ENCODE measurements around the gene TP53BP1.

Gene TP53BP1

DNA sequence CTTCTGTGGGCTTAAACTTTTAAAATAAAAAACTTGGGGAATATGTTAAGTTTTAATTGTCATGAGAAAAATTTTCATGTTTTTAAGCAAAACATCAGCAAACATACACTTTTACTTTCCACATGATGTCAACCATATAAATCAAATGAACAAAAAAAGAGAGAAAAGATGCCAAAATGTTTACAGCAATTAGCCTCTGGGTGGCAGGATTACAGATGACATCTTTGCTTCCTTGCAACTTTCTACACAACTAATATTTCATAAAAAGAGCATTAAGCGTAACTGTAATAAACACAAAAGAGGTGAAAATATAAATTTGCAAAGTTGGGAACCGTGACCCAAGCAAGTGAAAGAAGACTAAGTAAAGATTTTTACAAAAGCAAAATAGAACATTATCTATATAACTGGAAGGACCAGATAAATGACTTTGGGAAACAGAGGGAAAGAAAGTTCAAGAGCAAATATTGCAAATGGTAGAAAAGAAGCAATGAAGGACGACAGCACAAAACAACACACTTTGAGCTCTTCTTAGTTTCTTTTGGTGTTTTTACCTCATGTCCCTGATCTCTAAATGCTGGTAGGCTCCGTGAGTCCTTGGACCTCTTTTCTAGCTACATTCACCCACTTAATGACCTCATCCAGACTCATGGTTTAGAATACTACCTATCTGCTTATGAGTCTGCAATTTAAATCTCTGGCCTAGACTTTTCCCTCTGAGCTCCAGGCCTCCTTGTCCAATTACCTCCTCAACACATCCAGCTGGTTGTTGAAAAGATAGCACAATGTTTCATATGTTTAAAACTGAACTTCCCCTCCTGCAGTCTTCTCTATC lies 9.4 kb downstream of the TP53BP1 start:
- DNase-seq, result no peak

DNA sequence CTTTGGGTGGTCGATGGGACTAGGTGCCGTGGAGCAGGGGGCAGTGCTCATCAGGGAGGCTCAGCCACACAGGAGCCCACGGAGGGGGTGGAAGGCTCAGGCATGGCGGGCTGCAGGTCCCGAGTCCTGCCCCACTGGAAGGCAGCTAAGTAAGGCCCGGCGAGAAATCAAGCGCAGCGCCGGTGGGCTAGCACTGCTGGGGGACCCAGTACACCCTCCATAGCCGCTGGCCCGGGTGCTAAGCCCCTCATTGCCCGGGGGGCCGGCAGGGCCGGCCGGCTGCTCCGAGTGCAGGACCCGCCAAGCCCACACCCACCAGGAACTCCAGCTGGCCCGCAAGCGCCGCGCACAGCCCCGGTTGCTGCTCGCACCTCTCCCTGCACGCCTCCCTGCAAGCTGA lies 19.1 kb downstream of the TP53BP1 start:
- no peak for DNase-seq

DNA sequence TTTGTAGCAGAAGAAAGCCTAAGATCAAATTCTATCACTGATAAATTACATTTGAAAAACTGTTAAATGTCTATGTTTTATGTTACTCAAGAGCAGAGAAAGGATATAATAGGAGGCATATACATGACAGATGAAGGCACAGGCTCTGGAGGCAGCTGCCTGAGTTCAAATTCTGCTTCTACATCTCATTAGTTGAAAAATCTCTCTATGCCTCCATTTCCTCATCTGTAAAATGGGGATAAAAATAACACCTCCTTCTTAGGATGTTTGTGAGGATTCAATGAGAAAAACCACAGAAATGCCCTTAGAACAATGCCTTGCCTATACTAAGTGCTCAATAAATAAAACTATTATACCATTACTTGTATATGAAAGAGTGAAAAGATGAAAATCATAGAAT lies 21.0 kb downstream of the TP53BP1 start:
- DNase-seq, result no peak

DNA sequence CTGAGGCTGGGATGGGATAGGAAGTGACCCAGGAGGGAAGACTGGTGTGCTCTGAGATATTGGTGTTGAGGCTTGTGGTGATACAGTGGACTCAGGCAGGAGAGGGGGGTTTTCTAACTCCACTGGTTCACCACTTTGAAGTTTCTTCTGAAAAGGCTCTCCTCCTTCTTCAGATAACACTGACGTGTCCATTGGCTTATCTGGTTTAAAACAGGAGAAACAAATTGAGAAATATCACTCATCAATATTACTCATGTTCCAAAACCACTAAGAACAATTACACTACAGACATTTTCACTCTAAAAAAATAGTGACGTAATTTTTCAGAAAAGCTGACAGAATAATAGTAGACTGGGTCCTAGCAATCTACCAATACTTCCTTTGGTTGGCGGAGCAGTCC lies 23.1 kb downstream of the TP53BP1 start:
- no peak for DNase-seq

DNA sequence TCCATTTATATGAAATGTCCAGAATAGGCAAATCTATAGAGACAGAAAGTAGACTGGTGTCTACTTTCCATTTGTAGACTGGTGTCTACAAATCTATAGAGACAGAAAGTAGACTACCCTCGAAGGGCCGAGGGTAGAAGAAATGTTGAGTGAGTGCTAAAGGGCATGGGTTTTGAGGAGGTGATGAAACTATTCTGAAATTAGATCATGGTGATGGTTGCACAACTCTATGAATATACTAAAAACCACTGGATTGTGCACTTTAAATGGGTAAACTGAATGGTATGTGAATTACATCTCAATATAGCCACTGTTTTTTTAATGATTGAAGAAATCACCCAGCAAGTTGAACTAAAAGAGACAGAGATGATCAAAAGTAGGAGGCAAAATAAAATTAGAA lies 27.9 kb downstream of the TP53BP1 start:
- no peak for DNase-seq

DNA sequence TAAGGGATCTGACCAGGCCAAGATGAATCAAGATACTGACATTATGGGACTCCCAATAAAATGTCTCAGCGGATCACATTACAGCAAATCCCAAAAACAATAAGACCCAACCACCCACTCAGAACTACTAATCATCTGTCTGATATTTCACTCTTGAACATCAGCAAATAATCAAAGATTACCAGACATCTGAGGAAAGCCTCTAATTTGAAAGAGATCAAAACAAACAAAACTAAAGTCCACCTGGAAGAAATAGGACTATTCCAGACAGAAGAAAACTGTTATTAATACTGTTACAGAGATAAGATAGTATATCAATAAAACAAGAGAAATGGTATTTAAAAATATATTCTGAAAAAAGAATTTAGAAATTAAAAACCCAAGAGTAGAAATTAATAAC lies 29.0 kb downstream of the TP53BP1 start:
- no peak for DNase-seq

DNA sequence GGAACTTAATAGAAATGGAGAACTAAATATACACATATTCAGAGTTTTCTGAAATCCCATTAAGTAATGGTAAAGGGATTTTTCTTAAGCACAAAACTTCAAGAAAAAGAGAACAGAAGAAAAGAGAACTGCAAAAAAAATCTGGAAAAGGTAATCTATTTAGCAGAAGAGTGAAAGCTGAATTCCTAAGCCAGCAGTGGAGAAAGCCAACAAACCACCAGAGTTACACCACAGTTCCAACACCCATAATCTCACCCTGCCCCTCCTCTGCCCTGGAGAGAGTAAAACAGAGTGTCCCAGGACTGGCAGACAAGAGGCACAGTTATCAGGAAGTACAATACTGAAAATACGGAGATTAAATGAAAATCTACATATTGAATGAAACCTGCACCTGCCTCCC lies 29.4 kb downstream of the TP53BP1 start:
- DNase-seq, result no peak

DNA sequence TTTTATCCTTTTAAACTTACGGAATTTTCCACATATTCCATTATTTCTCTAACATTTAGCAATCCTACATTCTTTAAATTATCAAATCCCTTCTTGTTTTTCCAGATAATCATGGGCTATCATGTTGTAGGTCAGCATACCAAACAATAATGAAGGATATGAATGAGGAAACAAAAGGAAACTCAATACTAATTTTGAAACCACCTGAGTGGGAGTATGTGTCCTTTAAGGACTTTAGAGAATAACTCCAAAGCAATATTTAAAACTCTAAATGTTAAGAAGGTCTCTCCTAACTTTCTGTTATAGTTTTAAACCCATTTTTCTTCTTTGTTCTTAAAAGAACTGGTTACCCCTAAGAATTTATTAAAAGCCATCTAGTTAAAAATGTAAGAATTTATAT lies 43.0 kb downstream of the TP53BP1 start:
- no peak for DNase-seq

DNA sequence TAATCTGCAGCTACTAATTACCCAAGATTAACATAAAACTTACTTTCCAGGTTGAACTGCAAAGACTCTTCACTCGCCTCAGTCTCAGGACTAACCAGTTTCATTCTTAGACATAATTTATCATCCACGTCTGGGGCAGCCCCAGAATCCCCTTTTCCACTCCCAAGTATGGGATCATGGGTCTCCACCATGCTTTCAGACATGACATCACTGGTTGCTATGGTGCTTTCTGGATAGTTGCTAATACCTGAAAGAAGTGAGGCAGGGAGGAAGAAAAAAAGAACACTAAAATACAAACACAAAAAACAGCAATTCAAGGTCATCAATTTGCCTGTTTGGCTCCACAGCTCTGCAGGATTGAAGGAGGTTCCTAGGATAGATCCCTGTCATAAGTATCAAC lies 46.6 kb downstream of the TP53BP1 start:
- no peak for DNase-seq

DNA sequence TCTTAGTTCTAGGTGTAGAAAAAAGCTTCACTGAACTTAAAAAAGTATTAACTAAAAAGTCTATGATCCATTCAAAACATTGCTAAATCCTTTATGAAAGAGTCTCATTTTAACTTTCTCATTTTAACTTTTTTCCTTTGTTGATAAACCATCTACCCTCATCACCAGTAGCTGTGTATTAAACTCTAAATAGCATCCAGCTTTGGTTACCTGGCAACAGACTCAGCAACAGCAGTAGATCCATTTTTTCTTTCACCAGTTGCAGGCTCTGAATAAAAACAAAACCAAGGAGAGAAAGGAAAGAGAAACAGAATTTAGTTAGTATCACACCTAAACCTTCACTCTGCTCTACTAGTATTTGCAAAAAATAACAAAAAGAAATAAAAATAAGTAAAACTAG lies 51.6 kb downstream of the TP53BP1 start:
- no peak for DNase-seq

DNA sequence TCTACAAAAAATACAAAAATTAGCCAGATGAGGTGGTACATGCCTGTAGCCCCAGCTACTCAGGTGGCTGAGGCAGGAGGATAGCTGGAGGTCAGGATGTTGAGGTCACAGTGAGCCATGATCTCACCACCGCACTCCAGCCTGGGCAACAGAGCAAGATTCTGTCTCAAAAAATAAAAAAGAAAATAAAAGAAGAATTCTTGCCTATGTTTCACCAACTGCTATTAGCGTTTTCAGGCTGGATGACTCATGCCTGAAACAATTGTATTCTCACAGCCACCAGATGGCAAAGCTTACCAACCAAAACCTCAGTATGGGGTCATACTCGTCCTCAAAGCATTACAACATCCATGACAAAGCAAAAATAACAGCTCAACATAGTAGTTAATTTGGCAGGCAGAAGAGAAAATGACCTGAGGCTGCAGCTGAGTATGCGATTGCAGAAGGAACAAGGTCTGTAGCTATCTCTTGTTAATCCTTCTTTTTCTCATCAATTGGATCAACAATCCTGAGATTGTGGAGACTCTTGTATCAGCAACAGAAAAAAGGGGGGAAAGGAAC lies 52.2 kb downstream of the TP53BP1 start:
- DNase-seq, result no peak

DNA sequence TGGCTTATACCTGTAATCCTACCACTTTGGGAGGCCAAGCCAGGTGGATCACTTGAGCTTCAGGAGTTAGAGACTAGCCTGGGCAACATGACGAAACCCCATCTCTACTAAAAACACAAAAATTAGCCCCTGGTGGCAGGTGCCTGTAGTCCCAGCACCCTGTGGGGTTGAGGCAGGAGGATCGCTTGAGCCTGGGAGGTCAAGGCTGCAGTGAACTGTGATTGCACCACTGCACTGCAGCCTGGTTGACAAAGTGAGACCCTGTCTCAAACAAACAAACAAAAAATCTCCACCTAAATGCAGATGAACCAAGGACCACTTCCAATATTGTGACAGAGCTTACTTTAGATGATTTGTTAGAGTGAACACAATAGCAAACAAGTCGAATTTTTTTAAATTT lies 53.7 kb downstream of the TP53BP1 start:
- no peak for DNase-seq

DNA sequence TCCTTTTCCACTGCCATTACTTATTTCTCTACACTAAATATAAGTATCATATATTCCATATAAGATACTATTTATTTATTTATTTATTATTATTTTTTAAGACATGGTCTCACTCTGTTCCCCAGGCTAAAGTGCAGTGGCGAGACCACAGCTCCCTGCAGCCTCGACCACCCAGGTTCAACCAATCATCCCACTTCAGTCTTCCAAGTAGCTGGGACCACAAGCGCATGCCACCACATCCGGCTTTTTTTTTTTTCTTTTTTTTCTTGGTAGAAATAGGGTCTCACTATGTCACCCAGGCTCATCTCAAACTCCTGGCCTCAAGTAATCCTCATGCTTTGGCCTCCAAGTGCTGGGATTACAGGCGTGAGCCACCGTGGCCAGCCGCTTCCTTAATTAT lies 56.6 kb downstream of the TP53BP1 start:
- DNase-seq, result no peak

DNA sequence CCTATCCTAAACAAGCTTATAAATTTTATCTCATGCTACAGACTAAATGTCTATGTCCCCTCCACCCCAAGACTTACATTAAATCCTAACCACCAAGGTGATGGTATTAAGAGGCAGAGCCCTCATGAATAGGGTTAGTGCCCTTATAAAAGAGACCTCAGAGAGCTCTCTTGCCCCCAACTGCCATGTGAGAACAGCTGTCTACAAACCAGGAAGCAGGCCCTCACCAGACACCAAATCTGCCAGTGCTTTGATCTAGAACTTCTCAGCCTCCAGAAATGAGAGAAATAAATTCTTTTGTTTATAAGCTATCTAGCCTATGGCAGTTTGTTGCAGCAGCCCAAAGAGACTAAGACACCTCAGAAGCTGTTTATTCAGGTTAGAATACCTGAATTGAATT lies 58.5 kb downstream of the TP53BP1 start:
- no peak for DNase-seq

DNA sequence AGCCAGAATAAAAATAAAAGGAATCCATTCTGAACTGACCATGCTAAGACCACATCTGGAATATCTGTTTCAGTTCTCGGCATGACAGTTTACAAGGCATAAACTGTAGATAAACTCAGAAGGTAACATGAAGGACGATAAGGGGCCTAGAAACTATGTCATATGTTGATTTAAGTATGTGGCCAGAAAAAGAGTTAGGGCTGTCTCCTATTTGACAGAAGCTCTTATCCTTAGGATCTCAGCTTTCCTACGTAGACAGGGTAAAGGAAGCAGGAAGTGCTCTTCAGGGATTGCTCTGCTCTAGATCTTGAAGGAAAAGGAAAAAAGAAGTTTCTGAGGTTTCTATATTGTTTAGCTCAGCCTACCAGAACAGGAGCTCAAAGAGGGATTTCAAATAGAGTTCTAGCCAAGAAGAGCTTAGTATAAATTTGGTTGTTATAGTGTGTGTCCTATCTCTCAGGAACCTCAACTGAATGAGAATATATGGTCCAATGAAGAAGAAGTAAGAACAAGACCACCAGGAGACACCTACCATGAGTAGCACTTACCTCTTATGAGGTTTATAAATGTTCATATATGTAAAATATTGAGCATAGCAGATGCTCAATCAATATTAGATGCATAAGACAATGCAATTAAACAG lies 59.2 kb downstream of the TP53BP1 start:
- no peak for DNase-seq

DNA sequence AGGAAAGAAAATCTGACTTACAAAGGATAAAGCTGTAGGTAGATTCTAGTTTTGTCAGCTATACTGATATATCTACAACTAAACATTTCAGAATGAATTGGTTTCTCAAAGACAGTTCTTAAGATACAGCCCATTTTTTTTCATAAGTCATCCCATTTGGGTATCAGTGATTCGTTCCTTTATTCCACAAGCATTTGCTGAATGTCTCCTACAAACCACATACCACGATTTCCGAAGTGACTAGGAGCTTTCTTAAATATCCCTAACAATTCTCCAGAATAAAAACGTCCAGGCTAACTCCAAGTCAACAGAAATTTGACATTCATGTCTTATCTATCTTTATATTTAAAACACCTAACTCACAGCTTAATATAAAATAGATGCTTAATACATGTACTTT lies 59.8 kb downstream of the TP53BP1 start:
- no peak for DNase-seq

DNA sequence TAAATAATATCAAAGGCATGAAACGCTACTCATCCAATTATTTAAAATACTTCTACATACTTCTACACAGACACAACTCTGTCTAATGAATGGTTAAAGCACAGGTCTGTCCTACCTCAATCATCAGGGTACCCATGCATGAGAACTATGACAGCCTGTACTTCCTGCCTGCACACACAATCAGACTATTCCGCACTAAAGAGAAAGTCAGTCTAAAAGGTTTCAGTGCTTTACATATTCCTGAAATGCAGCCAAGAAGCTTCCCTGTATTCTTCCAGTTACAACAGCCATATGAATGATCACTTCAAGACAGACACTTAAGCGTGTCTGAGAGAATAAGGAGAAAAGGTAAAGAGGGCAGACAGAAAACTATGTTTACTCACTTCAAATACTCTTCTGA lies 63.3 kb downstream of the TP53BP1 start:
- DNase-seq, result peak; percentile 7

DNA sequence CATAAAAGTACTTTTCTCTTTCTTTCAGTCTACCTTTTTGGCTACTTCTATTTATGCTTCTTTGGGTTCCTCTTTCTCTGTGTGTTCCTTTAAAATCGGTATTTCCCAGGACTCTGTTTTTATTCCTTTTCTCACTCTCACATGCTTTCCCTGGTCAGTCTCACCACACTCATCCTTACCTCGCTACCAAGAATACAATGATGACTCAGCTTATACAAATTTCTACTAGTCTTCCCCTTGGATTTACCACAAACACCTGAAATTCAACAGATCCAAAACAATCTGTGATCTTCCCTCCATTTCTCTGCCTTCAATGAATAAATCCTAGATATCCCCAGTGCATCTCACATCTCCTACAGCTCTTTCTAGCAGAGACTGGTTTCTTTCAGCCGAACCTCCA lies 69.2 kb downstream of the TP53BP1 start:
- no peak for DNase-seq

DNA sequence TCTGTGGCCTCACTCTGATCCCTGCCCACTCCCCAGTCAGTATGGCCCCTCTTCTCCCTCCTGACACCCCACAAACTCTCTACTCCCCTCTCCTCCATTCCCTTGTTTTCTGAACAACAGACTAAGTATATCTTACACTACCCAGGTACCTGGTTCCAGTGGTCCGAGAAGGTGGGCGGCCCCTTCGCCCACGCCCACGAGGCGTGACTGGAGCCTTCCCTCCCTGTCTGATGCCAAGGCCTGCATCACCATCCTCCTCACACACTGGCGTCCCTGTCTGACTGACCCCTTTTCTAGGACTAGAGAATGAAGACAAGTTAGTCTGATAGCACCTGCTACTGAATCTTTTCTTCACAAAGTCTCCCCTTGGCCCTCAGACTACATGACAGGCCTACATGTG lies 72.1 kb downstream of the TP53BP1 start:
- DNase-seq, result no peak

DNA sequence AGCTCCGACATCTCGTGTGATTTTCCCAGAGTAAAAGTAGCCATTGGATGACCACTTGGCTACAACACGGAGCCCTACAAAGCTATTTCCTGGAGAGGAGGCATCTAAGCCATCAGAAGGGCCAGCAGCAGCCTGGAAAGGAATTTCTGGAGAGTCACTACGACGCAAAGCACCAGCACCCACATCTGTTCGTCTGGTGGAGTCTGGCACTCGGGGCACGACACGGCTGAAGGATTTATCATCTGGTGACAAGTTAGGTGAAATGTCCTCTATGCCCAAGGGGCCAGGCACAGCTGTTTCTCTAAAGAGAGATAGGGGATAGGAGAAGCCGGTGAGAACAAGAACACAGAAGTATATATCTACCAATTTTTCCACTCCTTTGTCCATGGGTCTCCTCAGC lies 72.5 kb downstream of the TP53BP1 start:
- no peak for DNase-seq

DNA sequence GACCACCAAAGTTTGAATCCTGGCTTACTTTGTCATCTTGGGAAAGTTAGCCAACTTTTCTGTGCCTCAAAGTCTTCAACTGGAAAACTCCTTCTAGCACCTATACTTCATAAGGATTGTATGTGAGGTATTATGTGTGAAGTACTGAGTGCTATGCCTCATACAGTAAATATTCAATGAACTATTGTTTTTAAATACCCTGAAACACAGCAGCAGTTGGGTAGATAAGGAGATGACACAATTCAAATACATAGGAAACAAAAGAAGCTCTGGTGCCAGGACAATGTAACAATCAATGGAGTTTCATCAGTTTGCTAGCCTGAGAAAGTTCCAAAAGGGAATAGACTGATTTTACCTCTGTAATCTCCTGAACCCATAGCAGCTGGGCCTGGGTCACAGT lies 78.8 kb downstream of the TP53BP1 start:
- DNase-seq, result no peak

DNA sequence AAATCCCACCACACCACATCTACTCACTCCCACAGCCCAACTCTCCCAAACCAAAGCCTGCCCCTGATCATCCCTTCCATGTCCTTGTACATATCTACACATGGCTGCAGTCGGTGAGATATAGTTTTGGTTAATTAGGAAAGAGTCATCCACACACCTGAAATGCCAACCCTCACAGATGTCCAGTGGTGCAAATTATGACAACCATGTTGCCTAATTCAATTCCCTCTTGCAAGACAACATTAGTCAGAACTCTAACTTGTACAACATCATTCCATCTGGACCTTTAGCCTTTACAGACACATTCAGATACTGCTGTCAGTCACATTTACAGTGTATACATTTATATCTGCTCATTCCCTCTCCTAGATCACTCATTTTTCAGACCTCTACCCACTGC lies 80.9 kb downstream of the TP53BP1 start:
- no peak for DNase-seq

DNA sequence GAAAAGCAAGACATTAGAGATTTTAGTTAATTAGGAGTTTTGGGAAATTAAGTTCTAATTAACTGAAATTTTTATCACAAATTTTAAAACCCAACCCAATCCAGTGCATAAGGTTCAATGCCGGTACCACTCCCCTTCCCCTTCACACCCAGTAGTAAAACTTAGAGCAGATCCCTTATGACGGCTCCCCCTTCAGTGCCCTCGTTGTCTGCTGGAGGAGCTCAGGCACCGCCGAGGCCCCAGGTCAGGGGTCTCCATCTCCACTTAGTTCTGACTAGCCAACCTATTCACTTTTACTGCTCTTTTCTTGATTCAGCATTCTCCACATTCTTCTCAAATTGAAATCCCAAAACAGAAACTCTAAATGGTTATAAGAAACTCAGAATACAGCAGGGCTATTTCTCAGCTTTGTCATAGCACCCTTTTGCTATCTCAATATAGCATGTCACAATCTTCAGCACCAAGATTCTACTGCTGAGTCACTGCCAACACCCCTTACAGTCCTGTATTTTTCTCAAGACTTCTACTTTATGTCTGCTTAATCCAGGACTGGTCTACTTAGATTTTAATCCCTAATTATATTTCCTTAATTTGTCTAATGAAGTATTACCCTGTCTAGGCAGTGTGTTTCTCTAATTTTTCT lies 82.3 kb downstream of the TP53BP1 start:
- no peak for DNase-seq

DNA sequence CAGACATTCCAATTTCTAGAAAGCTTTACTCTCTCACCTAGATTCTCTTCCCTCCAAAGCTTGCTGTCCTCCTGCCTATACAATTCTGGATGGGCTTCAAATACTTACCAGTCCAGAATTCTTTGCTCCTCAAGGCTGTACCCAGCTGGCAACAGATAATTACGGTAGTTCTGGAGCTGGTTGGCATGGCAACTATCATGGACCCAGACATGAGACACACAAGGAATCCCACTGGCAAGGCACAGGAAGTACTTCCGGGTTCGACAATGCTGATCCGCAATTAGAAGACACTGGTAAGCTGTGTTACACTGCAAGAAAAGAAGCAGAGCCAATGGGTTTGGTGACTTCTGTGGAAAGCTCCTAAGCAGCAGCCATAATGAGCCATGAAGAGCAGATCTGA lies 84.2 kb downstream of the TP53BP1 start:
- no peak for DNase-seq

Data from NCI-H1092 treated with DMSO at 0.1 percent for 48 hours (cell line).